HepG2 (cell line): ENCODE results near the gene HOXA5. TPM values are rescaled to one million over a fixed set of nuclear protein-coding genes. Genes with fewer than 3 reads are reported as not detected.

ENCODE experiments used
- CAMTA2 ChIP-seq: sonication (generic); formaldehyde crosslinking; IDR thresholded peaks from 2 replicates; pipeline ENCODE4 v1.4.0; 2020; ENCODE audit warnings: mild to moderate bottlenecking, missing genetic modification reagents, borderline replicate concordance
- DNMT3B ChIP-seq: conservative IDR thresholded peaks from 2 replicates; pipeline ENCODE4 v1.6.1; 2016; ENCODE audit warnings: missing biosample characterization, control low read depth
- FOXO1 ChIP-seq: sonication (generic); formaldehyde crosslinking; IDR thresholded peaks from 2 replicates; pipeline ENCODE4 v1.4.0; 2020; ENCODE audit warnings: missing genetic modification reagents
- HNRNPK ChIP-seq: fragments of 200-400 bp; formaldehyde crosslinking; IDR thresholded peaks from 2 replicates; pipeline ENCODE4 v1.6.1; 2018; ENCODE audit warnings: low read length, low read depth, moderate library complexity, mild to moderate bottlenecking; ENCODE audit not compliant: poor library complexity, severe bottlenecking
- JARID2 ChIP-seq: sonication (generic); formaldehyde crosslinking; IDR thresholded peaks from 2 replicates; pipeline ENCODE4 v1.8.1; 2023; ENCODE audit warnings: missing genetic modification reagents, inconsistent platforms; ENCODE audit not compliant: insufficient replicate concordance
- MTERF4 ChIP-seq: sonication (generic); formaldehyde crosslinking; IDR thresholded peaks from 2 replicates; pipeline ENCODE4 v1.8.0; 2023; ENCODE audit warnings: mild to moderate bottlenecking, missing genetic modification reagents
- MYPOP ChIP-seq: sonication (generic); formaldehyde crosslinking; IDR thresholded peaks from 2 replicates; pipeline ENCODE4 v1.8.1; 2023; ENCODE audit warnings: mild to moderate bottlenecking, moderate library complexity, missing genetic modification reagents
- NCOR1 ChIP-seq: fragments of 200-600 bp; sonication (generic); IDR thresholded peaks from 2 replicates; pipeline ENCODE4 v1.7.0; 2017; ENCODE audit warnings: antibody characterized with exemption, low read length, borderline replicate concordance
- NRL ChIP-seq: sonication (generic); formaldehyde crosslinking; IDR thresholded peaks from 2 replicates; pipeline ENCODE4 v1.5.0; 2020; ENCODE audit warnings: missing genetic modification reagents, mild to moderate bottlenecking, moderate library complexity, borderline replicate concordance
- PITX1 ChIP-seq: sonication (generic); formaldehyde crosslinking; IDR thresholded peaks from 2 replicates; pipeline ENCODE4 v1.5.1; 2020; ENCODE audit warnings: mild to moderate bottlenecking, missing genetic modification reagents
- POGZ ChIP-seq: sonication (generic); formaldehyde crosslinking; IDR thresholded peaks from 2 replicates; pipeline ENCODE4 v1.4.0; 2020; ENCODE audit warnings: mild to moderate bottlenecking, missing genetic modification reagents
- RARA ChIP-seq: IDR thresholded peaks from 2 replicates; pipeline ENCODE4 v1.6.1; 2016; ENCODE audit warnings: missing genetic modification reagents, missing compliant biosample characterization
- ZNF121 ChIP-seq: sonication (generic); formaldehyde crosslinking; IDR thresholded peaks from 2 replicates; pipeline ENCODE4 v1.5.0; 2020; ENCODE audit warnings: mild to moderate bottlenecking, missing genetic modification reagents
- ZNF280B ChIP-seq: sonication (generic); formaldehyde crosslinking; IDR thresholded peaks from 2 replicates; pipeline ENCODE4 v1.5.0; 2020; ENCODE audit warnings: missing genetic modification reagents, mild to moderate bottlenecking, borderline replicate concordance
- ZNF34 ChIP-seq: sonication (generic); formaldehyde crosslinking; IDR thresholded peaks from 2 replicates; pipeline ENCODE4 v1.4.0; 2020; ENCODE audit warnings: mild to moderate bottlenecking, missing genetic modification reagents, borderline replicate concordance
- ZNF563 ChIP-seq: sonication (generic); formaldehyde crosslinking; IDR thresholded peaks from 2 replicates; pipeline ENCODE4 v1.8.0; 2022; ENCODE audit warnings: mild to moderate bottlenecking, moderate library complexity, missing genetic modification reagents
- polyA plus RNA-seq, 8 experiments: library from polyadenylated mRNA; depleted of rRNA in 3 of 8; stranded (reverse) in 7 of 8; unstranded in 1 of 8; fragments of >200 nt; fragmentation: Illumina TruSeq in 4 of 8; extraction: Trizol in 4 of 8; gene quantifications; 2 replicates each; pipeline versions ENCODE4 v1.2.1 to v1.2.3, GENCODE V29; 2011 to 2016; ENCODE audit warnings: low read depth in 4 of 8, missing spikeins in 1 of 8, mixed read lengths in 1 of 8; ENCODE audit not compliant: insufficient read depth in 1 of 8
- total RNA-seq, 5 experiments: library from RNA; depleted of rRNA; stranded (reverse); fragments of >200 nt; fragmentation: Illumina TruSeq; extraction: Trizol; gene quantifications; 2 replicates each; pipeline ENCODE4 v1.2.3, GENCODE V29; 2016; ENCODE audit warnings: low read depth in 1 of 5
- TF ChIP-seq, protein P1 (sequence below): conservative IDR thresholded peaks from 2 replicates; pipeline ENCODE4 v1.6.1; 2018; ENCODE audit warnings: missing genetic modification reagents
- TF ChIP-seq, protein P2 (sequence below): sonication (generic); formaldehyde crosslinking; IDR thresholded peaks from 2 replicates; pipeline ENCODE4 v1.4.0; 2020; ENCODE audit warnings: mild to moderate bottlenecking, low read depth, missing genetic modification reagents

HOXA5 gene
- total and polyA plus RNA-seq, 2 of the 13 experiments (the other 11 are each of a cell fraction or from before 2014, with no cell fraction given) = 3.2 to 3.6 TPM

DNA sequence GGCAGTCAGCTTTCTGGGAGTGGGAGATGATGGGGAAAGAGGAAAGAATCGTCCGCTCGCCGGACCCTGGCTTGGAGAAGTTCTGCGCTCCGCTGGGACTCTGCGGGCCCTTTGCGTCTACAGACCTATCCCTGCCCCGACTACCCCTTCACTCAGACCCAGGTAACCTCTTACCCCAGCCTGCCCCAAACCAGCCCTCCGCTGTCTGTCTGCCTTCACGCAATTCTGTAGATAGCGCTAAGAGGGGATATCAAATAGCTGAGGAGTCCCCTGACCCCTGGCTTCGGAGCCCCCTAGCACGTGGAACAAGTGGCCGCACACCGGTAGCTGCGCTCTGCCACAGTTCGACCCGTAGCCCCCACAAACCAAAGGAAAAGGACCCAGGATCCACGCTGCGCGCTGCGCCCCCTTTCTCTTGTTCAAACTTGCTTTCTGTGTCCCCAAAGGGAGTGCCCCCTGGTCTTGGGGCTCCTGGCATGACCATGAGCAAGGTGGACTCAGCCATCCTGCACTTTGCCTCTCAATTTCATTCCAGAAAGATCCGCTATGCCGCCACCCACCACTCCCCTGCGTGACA is 19.9 kb downstream of the HOXA5 start (continued):
- no peak for TF ChIP-seq NRL (CRISPR knock-in tag)
- no peak for TF ChIP-seq CAMTA2 (CRISPR knock-in tag)
- no peak for TF ChIP-seq RARA (CRISPR knock-in tag)
- no peak for TF ChIP-seq MYPOP (CRISPR knock-in tag)
- no peak for TF ChIP-seq ZNF34 (CRISPR knock-in tag)
- TF ChIP-seq, protein P1, sequence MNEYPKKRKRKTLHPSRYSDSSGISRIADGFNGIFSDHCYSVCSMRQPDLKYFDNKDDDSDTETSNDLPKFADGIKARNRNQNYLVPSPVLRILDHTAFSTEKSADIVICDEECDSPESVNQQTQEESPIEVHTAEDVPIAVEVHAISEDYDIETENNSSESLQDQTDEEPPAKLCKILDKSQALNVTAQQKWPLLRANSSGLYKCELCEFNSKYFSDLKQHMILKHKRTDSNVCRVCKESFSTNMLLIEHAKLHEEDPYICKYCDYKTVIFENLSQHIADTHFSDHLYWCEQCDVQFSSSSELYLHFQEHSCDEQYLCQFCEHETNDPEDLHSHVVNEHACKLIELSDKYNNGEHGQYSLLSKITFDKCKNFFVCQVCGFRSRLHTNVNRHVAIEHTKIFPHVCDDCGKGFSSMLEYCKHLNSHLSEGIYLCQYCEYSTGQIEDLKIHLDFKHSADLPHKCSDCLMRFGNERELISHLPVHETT = no peak
- TF ChIP-seq DNMT3B (CRISPR knock-in tag) = no peak
- TF ChIP-seq MTERF4 = no peak
- TF ChIP-seq ZNF563 (CRISPR knock-in tag) = no peak
- no peak for TF ChIP-seq PITX1 (CRISPR knock-in tag)
- no peak for TF ChIP-seq ZNF121
- TF ChIP-seq ZNF280B (CRISPR knock-in tag) = no peak; the same call in 1 of the 2 replicates
- no peak for TF ChIP-seq JARID2 (CRISPR knock-in tag)
- no peak for TF ChIP-seq NCOR1
- TF ChIP-seq HNRNPK = no peak
- TF ChIP-seq, protein P2, sequence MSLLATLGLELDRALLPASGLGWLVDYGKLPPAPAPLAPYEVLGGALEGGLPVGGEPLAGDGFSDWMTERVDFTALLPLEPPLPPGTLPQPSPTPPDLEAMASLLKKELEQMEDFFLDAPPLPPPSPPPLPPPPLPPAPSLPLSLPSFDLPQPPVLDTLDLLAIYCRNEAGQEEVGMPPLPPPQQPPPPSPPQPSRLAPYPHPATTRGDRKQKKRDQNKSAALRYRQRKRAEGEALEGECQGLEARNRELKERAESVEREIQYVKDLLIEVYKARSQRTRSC (CRISPR knock-in tag) = no peak
- TF ChIP-seq FOXO1 (CRISPR knock-in tag) = no peak
- no peak for TF ChIP-seq POGZ (CRISPR knock-in tag)
- TF ChIP-seq, all 625 proteins: peak for 9
